Limb (tissue), 2 donors: ENCODE measurements around the gene NT5C3B.
"Not testable (repeated sequence)": the region's sequence is repeated elsewhere in the genome, so short reads cannot be mapped to it uniquely, and the experiment has no call there.

Experiments
- DNase-seq, 2 donors: peaks; one replicate each; pipeline ENCODE4 v3.0.0-alpha.2; 2016; ENCODE audit errors: extremely low spot score in 2 of 2

Gene NT5C3B

GRCh38 chr17:41784207-41784744 is 51.8 kb downstream of the NT5C3B start:
- no peak for DNase-seq

GRCh38 chr17:41782142-41782541 is 53.9 kb downstream of the NT5C3B start:
- no peak for DNase-seq

- DNase-seq: no peak
Measured at GRCh38 chr17:41781404-41782110, 54.5 kb downstream of the NT5C3B start.

- no peak for DNase-seq
Measured at GRCh38 chr17:41779954-41780353, 56.1 kb downstream of the NT5C3B start.

GRCh38 chr17:41777574-41778188 is 58.4 kb downstream of the NT5C3B start:
- DNase-seq: peak; percentile 66 to 84

GRCh38 chr17:41777157-41777573 is 58.9 kb downstream of the NT5C3B start:
- DNase-seq: peak; percentile 41 to 48

GRCh38 chr17:41776262-41776900 is 59.7 kb downstream of the NT5C3B start:
- not testable (repeated sequence) for DNase-seq

GRCh38 chr17:41775394-41776226 is 60.4 kb downstream of the NT5C3B start:
- no peak for DNase-seq
